Karpas-422 (cell line): ENCODE data around the gene PPIA. TPM values are rescaled to one million over a fixed set of nuclear protein-coding genes. Genes with fewer than 3 reads are reported as not detected.

Experiments
- DNase-seq: peaks from one replicate; pipeline ENCODE4 v3.0.0-alpha.2; 2015
- H2AFZ ChIP-seq: fragments of 200-600 bp; sonication (generic); 2 replicates; pipeline ENCODE4 v1.6.1; 2014; ENCODE audit warnings: antibody characterized with exemption, low read length, mixed read lengths
- H3K27ac ChIP-seq: fragments of 200-600 bp; sonication (generic); 2 replicates; pipeline ENCODE4 v1.5.1; 2014; ENCODE audit warnings: mild to moderate bottlenecking, low read length, moderate library complexity
- H3K27me3 ChIP-seq: fragments of 200-600 bp; sonication (generic); 2 replicates; pipeline ENCODE4 v1.6.1; 2014; ENCODE audit warnings: low read length, mixed read lengths
- H3K36me3 ChIP-seq: fragments of 200-600 bp; sonication (generic); 2 replicates; pipeline ENCODE4 v1.6.1; 2014; ENCODE audit warnings: low read length, mixed read lengths; ENCODE audit not compliant: insufficient read depth
- H3K4me1 ChIP-seq: fragments of 200-600 bp; sonication (generic); 2 replicates; pipeline ENCODE4 v1.6.1; 2014; ENCODE audit warnings: mild to moderate bottlenecking, low read length, mixed read lengths
- H3K4me2 ChIP-seq: fragments of 200-600 bp; sonication (generic); 2 replicates; pipeline ENCODE4 v1.6.1; 2014; ENCODE audit warnings: low read length, low read depth, mild to moderate bottlenecking; ENCODE audit not compliant: poor library complexity, severe bottlenecking
- H3K4me3 ChIP-seq: fragments of 200-600 bp; sonication (generic); 2 replicates; pipeline ENCODE4 v1.5.1; 2014; ENCODE audit warnings: mild to moderate bottlenecking, antibody characterized with exemption, low read length, mixed read lengths
- H3K79me2 ChIP-seq: fragments of 200-600 bp; sonication (generic); 2 replicates; pipeline ENCODE4 v1.6.1; 2014; ENCODE audit warnings: mild to moderate bottlenecking, low read length, mixed read lengths
- H3K9ac ChIP-seq: fragments of 200-600 bp; sonication (generic); 2 replicates; pipeline ENCODE4 v1.6.0; 2014; ENCODE audit warnings: low read length
- H3K9me2 ChIP-seq: fragments of 200-600 bp; sonication (generic), shearing (Covaris generic); replicated peaks from 2 replicates; pipeline ENCODE4 v1.6.0; 2014; ENCODE audit warnings: mild to moderate bottlenecking, low read length, moderate library complexity; ENCODE audit not compliant: insufficient read depth
- H3K9me3 ChIP-seq: fragments of 300-700, 200-600 bp; sonication (generic); 2 replicates; pipeline ENCODE4 v1.6.1; 2014; ENCODE audit warnings: low read length, mixed read lengths
- H4K20me1 ChIP-seq: fragments of 200-600 bp; sonication (generic); 2 replicates; pipeline ENCODE4 v1.6.1; 2014; ENCODE audit warnings: mild to moderate bottlenecking, antibody characterized with exemption, low read length, low read depth; ENCODE audit not compliant: insufficient read depth
- total RNA-seq: library from RNA; depleted of rRNA; stranded (reverse); fragments of >200 nt; shearing (Covaris generic); gene quantifications from 2 replicates; pipeline ENCODE4 v1.2.3, GENCODE V29; 2014; ENCODE audit warnings: low replicate concordance

Gene PPIA
- total RNA-seq, 1 experiment from 2014 or later: 3,564 TPM

GRCh38 chr7:44761207-44762161, 35.0 kb upstream of the PPIA start:
- H4K20me1 ChIP-seq: no peaks in the 10 kb centered on the region
- no peak overlapping the region for H3K4me3 ChIP-seq
- no peaks in the 10 kb centered on the region for H3K9me3 ChIP-seq
- H2AFZ ChIP-seq: no peak overlapping the region
- H3K4me1 ChIP-seq: no peaks in the 10 kb centered on the region
- no peaks in the 10 kb centered on the region for H3K27me3 ChIP-seq
- peaks cover 3% of the 10 kb centered on the region; the same call in 1 of the 2 replicates for H3K36me3 ChIP-seq
- H3K27ac ChIP-seq: no peak overlapping the region
- no peak for DNase-seq
- no peak overlapping the region for H3K4me2 ChIP-seq
- no peak overlapping the region for H3K9ac ChIP-seq
- no peaks in the 10 kb centered on the region for H3K79me2 ChIP-seq
- H3K9me2 ChIP-seq: no peaks in the 10 kb centered on the region

GRCh38 chr7:44762300-44762699, 34.2 kb upstream of the PPIA start:
- no peaks in the 10 kb centered on the region for H3K4me1 ChIP-seq
- H3K4me2 ChIP-seq: no peak overlapping the region
- H3K9me3 ChIP-seq: no peaks in the 10 kb centered on the region
- DNase-seq: no peak
- H3K27ac ChIP-seq: no peak overlapping the region
- H3K4me3 ChIP-seq: no peak overlapping the region
- no peaks in the 10 kb centered on the region for H3K9me2 ChIP-seq
- H3K9ac ChIP-seq: no peak overlapping the region
- H3K36me3 ChIP-seq: peaks cover 7% of the 10 kb centered on the region; the same call in 1 of the 2 replicates
- H3K79me2 ChIP-seq: no peaks in the 10 kb centered on the region
- H3K27me3 ChIP-seq: no peaks in the 10 kb centered on the region
- no peak overlapping the region for H2AFZ ChIP-seq
- no peaks in the 10 kb centered on the region for H4K20me1 ChIP-seq

- peaks cover 7% of the 10 kb centered on the region; the same call in 1 of the 2 replicates for H3K36me3 ChIP-seq
- no peaks in the 10 kb centered on the region for H3K79me2 ChIP-seq
- no peak for DNase-seq
- H2AFZ ChIP-seq: no peak overlapping the region
- no peak overlapping the region for H3K27ac ChIP-seq
- H3K9ac ChIP-seq: no peak overlapping the region
- H3K9me2 ChIP-seq: no peaks in the 10 kb centered on the region
- H3K4me3 ChIP-seq: no peak overlapping the region
- no peak overlapping the region for H3K4me2 ChIP-seq
- no peaks in the 10 kb centered on the region for H3K4me1 ChIP-seq
- H4K20me1 ChIP-seq: no peaks in the 10 kb centered on the region
- H3K27me3 ChIP-seq: no peaks in the 10 kb centered on the region
- H3K9me3 ChIP-seq: no peaks in the 10 kb centered on the region
These were observed 33.6 kb upstream of the PPIA start for GRCh38 chr7:44762726-44763522.

GRCh38 chr7:44764081-44764480, 32.4 kb upstream of the PPIA start:
- Histone ChIP-seq H3K9ac (no peak overlapping the region), H3K27me3 (no peaks in the 10 kb centered on the region), H3K9me3 (no peaks in the 10 kb centered on the region), H3K9me2 (no peaks in the 10 kb centered on the region), H3K79me2 (no peaks in the 10 kb centered on the region), H3K36me3 (peaks cover 7% of the 10 kb centered on the region; the same call in 1 of the 2 replicates), H3K27ac (no peak overlapping the region), H2AFZ (no peak overlapping the region), H3K4me1 (no peaks in the 10 kb centered on the region), H3K4me3 (no peak overlapping the region), H3K4me2 (no peak overlapping the region), H4K20me1 (no peaks in the 10 kb centered on the region)
- DNase-seq: no peak

- Histone ChIP-seq H2AFZ (no peak overlapping the region), H3K79me2 (no peaks in the 10 kb centered on the region), H3K4me3 (no peak overlapping the region), H3K9me3 (no peaks in the 10 kb centered on the region), H3K36me3 (peaks cover 7% of the 10 kb centered on the region; the same call in 1 of the 2 replicates), H3K9ac (no peak overlapping the region), H3K27ac (no peak overlapping the region), H4K20me1 (no peaks in the 10 kb centered on the region), H3K27me3 (no peaks in the 10 kb centered on the region), H3K9me2 (no peaks in the 10 kb centered on the region), H3K4me1 (no peaks in the 10 kb centered on the region), H3K4me2 (no peak overlapping the region)
- DNase-seq: no peak
These were observed 31.6 kb upstream of the PPIA start for GRCh38 chr7:44764665-44765578.

- DNase-seq: no peak
- Histone ChIP-seq H3K4me3 (no peak overlapping the region), H3K79me2 (no peaks in the 10 kb centered on the region), H3K9ac (no peak overlapping the region), H3K9me3 (no peaks in the 10 kb centered on the region), H3K36me3 (peaks cover 7% of the 10 kb centered on the region; the same call in 1 of the 2 replicates), H3K9me2 (no peaks in the 10 kb centered on the region), H2AFZ (no peak overlapping the region), H3K27ac (no peak overlapping the region), H3K4me2 (no peak overlapping the region), H3K4me1 (no peaks in the 10 kb centered on the region), H3K27me3 (no peaks in the 10 kb centered on the region), H4K20me1 (no peaks in the 10 kb centered on the region)
These were observed 30.7 kb upstream of the PPIA start for GRCh38 chr7:44765579-44766415.

- no peak overlapping the region for H2AFZ ChIP-seq
- H3K79me2 ChIP-seq: no peaks in the 10 kb centered on the region
- no peak for DNase-seq
- no peak overlapping the region for H3K4me3 ChIP-seq
- no peaks in the 10 kb centered on the region for H4K20me1 ChIP-seq
- no peak overlapping the region for H3K27ac ChIP-seq
- H3K9ac ChIP-seq: no peak overlapping the region
- H3K9me2 ChIP-seq: no peaks in the 10 kb centered on the region
- no peak overlapping the region for H3K4me2 ChIP-seq
- H3K27me3 ChIP-seq: no peaks in the 10 kb centered on the region
- H3K9me3 ChIP-seq: no peaks in the 10 kb centered on the region
- H3K4me1 ChIP-seq: no peaks in the 10 kb centered on the region
- H3K36me3 ChIP-seq: peaks cover 7% of the 10 kb centered on the region; the same call in 1 of the 2 replicates
These were observed 30.1 kb upstream of the PPIA start for GRCh38 chr7:44766416-44766801.
